Amniotic stem cell (primary cell): ENCODE results near the gene LAMA2.

ENCODE experiments used
- DNase-seq: peaks from one replicate; lab custom pipeline; 2025; lab: John Stamatoyannopoulos, UW

Gene LAMA2

GRCh38 chr6:129446272-129447197 lies 563.6 kb downstream of the LAMA2 start:
- DNase-seq: no peak

DNA sequence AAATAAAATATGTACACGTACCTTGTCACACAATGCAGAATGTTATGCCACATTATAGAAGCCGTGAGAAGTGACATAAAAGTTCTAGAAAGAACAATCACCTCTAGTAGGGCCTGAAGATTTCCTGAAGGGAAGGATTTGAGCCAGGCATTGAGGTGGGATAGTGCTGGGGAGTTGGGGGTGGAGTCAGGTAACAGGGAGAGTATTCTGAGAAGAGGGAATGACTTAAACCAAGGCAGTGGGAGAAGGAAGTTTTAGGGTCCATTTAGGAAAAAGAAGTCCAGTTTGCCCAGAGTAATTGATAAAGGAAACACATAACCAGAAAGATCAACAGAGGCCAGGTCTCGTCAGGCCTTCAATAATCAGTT lies 564.2 kb downstream of the LAMA2 start:
- DNase-seq: no peak

DNA sequence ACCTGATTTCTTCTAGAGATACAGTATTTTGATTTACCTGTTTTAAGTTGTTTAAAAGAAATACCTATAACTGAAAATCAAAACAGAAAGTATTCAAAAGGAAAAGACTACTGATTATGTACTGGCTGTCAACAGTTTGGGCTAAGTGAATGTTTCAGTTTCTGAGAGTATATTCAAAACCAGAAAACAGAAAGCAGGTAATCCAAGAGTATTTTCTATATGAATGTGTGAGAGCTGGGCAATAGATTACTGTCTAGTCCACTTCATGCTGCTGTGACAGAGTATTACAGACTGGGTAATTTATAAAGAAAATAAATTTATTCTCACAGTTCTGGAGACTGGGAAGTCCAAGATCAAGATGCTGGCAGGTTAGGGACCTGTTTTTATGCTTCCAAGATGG lies 566.0 kb downstream of the LAMA2 start:
- no peak for DNase-seq

DNA sequence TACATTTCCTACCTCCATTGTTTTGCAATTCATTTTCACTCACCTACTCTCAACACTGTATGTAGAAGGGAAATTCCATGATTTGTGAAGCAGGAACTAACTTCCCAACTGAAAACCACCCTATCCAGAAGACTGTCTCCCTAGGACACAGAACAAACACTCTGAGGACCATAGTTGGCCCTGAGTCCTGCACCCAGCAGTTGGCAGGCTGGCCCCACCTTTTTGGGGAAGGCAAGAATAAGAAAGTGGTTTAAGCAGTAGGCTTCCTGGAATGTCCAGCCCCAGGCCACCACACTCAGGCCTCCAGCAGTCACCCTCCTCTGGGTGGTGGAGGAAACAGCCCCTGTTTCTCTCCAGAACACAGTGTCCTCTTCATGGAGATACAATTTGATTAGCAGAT lies 568.2 kb downstream of the LAMA2 start:
- no peak for DNase-seq

GRCh38 chr6:129453073-129453472 lies 570.1 kb downstream of the LAMA2 start:
- no peak for DNase-seq

- no peak for DNase-seq
Observed at GRCh38 chr6:129454488-129454887, 571.5 kb downstream of the LAMA2 start.

DNA sequence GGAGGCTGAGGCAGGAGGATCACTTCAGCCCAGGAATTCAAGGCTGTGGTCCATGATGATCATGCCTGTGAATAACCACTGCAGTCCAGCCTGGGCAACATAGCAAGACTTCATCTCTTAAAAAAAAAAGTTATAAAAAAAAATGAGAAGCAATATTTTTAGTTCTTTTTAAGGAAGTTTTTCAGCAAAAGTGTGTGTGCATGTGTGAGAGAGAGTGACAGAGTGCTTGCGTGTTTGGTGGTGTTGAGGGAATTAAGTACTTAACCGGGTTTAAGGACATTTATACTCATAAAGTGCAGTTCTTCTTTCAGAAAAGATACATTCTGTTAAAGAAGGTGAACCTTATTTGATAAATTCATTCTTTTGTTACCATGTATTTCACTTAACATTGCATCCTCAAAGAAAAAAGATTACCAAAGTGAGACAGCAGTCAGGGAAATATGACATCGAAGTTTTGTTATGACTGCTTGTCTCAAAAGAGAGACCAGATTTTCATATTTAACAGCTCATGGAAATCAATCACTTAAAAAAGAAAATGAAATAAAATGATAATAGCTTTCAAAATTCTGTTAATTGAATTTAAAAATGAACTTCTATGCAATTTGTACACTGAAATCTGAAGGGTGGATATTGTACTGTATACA lies 572.3 kb downstream of the LAMA2 start:
- DNase-seq: no peak

- DNase-seq: no peak
Observed at GRCh38 chr6:129460221-129460620, 577.3 kb downstream of the LAMA2 start.

- no peak for DNase-seq
Observed at GRCh38 chr6:129469070-129469662, 586.2 kb downstream of the LAMA2 start.

- no peak for DNase-seq
Observed at GRCh38 chr6:129472239-129472638, 589.3 kb downstream of the LAMA2 start.

DNA sequence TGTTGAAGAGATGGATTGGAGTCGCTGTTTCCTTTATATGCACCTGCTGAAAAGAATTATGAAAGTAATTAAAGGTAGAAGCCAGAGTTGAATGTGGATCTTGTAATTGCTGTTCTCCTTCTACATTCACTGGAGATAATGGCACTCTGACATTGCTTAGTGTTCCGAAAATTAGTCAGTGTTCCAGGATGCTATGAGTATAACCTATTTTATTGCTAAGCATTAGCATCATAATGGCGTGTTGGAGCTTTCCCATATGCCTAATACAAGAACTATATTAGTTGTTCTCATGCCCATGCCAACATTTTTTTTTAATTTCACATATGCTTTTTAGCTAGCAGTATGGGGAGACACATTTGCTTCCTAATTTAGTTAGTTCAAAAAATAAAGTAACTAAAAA lies 590.6 kb downstream of the LAMA2 start:
- DNase-seq: no peak

DNA sequence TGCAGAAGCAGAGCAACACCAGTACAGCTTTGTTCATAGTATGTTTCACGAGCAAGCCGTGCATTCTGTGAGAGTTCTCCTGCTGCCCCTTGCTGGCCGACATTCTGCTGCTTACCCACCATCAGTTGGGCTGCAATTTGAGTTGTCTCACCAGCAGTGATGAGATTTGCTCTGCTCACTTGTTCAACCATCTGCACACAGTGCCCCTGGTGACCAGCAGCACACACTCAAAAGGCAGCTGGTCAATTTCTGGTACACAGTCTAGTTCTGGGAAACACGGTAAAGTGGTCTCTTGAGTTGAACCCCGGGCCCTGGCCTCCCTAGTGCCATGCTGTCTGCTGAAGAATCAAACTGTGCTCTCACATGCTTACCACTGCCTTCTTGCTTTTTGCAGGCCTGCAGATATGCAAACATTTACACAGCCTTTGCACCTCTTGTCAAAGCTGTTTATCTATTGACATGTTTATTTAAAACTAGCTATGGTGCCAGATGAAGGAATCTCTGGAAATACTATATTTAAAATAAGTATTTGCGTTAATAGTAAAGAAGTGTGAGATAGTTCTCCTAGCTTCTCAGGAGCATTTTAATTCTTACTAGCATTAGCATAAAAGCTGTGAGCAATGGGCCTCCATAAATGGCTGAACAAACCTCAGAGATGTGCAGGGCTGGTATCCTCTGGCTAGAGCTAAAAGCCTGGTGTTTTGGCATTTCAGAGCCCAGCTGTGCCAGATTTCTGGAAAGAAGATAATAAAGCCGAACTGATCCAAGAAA lies 592.7 kb downstream of the LAMA2 start:
- DNase-seq: no peak

GRCh38 chr6:129476248-129476564 lies 593.3 kb downstream of the LAMA2 start:
- no peak for DNase-seq

- no peak for DNase-seq
Observed at GRCh38 chr6:129476810-129477209, 593.9 kb downstream of the LAMA2 start.

DNA sequence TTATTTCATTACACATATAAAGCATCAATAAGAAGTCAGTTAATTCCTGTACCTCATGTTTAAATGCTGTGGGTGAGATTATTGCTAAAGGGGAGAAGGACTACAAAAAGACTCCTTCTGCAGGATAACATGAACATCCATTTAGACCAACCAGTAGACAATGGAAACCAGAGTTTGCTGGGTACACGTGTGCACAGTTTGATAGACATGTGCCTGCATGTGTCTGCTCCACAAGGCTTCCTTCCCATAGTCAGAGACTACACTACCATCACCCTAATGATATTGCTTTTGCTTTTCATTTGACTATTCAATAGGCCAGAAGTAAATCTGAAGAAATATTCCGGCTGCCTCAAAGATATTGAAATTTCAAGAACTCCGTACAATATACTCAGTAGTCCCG lies 595.4 kb downstream of the LAMA2 start:
- no peak for DNase-seq

GRCh38 chr6:129481706-129482105 lies 598.8 kb downstream of the LAMA2 start:
- DNase-seq: no peak

DNA sequence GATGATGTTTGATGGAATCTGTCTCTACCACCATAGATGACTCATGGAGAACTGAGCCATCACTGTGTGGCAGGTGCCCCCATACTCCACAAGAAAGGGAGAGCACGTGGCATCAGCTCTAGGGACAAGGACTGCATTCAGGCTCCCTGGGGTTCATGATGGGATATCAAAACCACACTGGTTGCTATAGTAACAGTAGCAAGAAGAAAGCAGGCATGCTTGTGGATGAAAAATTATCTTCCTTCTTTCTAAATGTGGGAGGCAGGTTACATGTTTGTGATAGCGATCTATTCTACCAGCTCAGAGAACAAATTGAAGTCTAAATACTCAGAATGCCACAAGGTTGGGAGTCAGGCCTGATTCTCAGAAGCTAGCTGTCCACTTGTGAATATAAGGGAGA lies 602.8 kb downstream of the LAMA2 start:
- DNase-seq: no peak

DNA sequence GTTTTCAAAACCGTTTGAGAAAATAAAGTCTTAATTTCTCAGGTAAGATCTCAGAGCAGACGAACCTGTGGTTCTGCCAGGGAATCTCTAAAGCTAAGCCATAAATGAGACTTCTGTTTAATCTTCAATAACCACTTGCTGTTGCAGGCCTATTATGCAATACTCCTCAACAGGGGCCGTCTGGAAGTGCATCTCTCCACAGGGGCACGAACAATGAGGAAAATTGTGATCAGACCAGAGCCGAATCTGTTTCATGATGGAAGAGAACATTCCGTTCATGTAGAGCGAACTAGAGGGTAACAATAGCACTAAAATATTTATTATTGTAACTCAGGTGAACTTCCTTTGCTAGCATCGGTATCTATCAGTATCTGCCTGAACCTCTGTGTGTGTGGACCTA lies 603.4 kb downstream of the LAMA2 start:
- DNase-seq: no peak

DNA sequence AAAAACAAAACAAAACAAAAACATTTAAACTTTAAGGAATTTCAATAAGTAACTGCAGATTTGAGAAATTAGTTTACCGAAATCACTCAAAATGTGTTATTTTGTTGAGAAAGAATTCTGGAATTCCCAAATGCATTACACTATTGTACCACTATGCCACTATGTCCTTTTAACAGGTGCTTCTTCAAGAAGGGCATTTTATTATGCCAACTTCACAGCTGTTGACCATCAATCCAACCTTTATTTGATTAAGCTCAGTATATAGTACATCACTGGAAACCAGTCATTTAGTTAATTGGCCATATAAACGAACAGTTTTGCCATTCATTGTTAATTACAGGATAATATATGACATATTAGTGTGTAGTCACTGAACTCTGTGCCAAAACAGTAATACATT lies 605.4 kb downstream of the LAMA2 start:
- no peak for DNase-seq

- DNase-seq: no peak
Observed at GRCh38 chr6:129489215-129489765, 606.4 kb downstream of the LAMA2 start.

- DNase-seq: peak; percentile 90
Observed at GRCh38 chr6:129490521-129491255, 607.8 kb downstream of the LAMA2 start.

DNA sequence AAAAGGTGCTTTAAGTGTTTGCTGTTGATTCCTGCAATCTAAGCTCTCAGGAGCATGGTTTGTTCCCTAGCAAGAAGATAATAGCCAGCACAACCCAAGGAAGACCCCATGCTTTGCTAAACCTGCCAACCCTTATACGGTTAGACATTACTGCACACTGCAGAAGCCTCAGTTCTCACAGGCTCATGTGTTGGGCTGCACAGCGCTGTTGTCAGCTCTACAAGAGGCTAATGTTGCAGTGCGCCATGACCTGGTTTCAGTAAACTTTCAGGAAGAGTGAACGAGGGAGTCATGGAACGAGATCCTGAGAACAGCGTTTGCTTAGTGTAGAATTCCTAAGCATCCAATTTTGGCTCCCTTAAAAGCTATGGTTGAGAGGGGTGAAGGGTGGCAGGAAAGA lies 608.5 kb downstream of the LAMA2 start:
- no peak for DNase-seq
